COLO829 (cell line): ENCODE results near the gene LIN28A.
A peak's percentile ranks its signal among the peaks of the same experiment; 100 is the strongest.

ENCODE experiments used
- DNase-seq: peaks from one replicate; pipeline ENCODE4 v3.0.0; 2012; ENCODE audit warnings: low spot score

The LIN28A gene

GRCh38 chr1:26388791-26389445 lies 21.7 kb upstream of the LIN28A start:
- DNase-seq, result no peak

- no peak for DNase-seq
Observed at GRCh38 chr1:26389604-26390247, 20.9 kb upstream of the LIN28A start.

- DNase-seq, result peak; percentile 75
Observed at GRCh38 chr1:26391450-26391849, 19.2 kb upstream of the LIN28A start.

- DNase-seq, result no peak
Observed at GRCh38 chr1:26395754-26396153, 14.9 kb upstream of the LIN28A start.

GRCh38 chr1:26399034-26399433 lies 11.6 kb upstream of the LIN28A start:
- no peak for DNase-seq

GRCh38 chr1:26401891-26402290 lies 8.7 kb upstream of the LIN28A start:
- DNase-seq, result no peak

- no peak for DNase-seq
Observed at GRCh38 chr1:26403656-26404055, 7.0 kb upstream of the LIN28A start.

- DNase-seq, result no peak
Observed at GRCh38 chr1:26404641-26405040, 6.0 kb upstream of the LIN28A start.

- DNase-seq, result no peak
Observed at GRCh38 chr1:26405281-26405915, 5.2 kb upstream of the LIN28A start.

- DNase-seq, result peak; percentile 60
Observed at GRCh38 chr1:26408604-26409003, 2.0 kb upstream of the LIN28A start.

- DNase-seq, result peak; percentile 33
Observed at GRCh38 chr1:26409191-26409807, 1.3 kb upstream of the LIN28A start.

- DNase-seq, result no peak
Observed at GRCh38 chr1:26411624-26412074, 1.0 kb downstream of the LIN28A start.

- no peak for DNase-seq
Observed at GRCh38 chr1:26412180-26412840, 1.7 kb downstream of the LIN28A start.

- DNase-seq, result no peak
Observed at GRCh38 chr1:26413031-26413430, 2.4 kb downstream of the LIN28A start.

- DNase-seq, result peak; percentile 41
Observed at GRCh38 chr1:26417111-26417759, 6.6 kb downstream of the LIN28A start.

- DNase-seq, result no peak
Observed at GRCh38 chr1:26418865-26419349, 8.3 kb downstream of the LIN28A start.

- DNase-seq, result no peak
Observed at GRCh38 chr1:26419494-26419893, 8.9 kb downstream of the LIN28A start.

- no peak for DNase-seq
Observed at GRCh38 chr1:26429721-26430120, 19.1 kb downstream of the LIN28A start.

- peak; percentile 97 for DNase-seq
Observed at GRCh38 chr1:26431979-26432695, 21.5 kb downstream of the LIN28A start, which contains the start of gene DHDDS. Gene DHDDS, plus strand, starts transcription at chr1:26432321. Its CDS starts 625 bp downstream, at chr1:26432946.

- DNase-seq, result no peak
Observed at GRCh38 chr1:26432793-26433192, 22.2 kb downstream of the LIN28A start.
